OCI-LY1 (cell line): ENCODE measurements around the gene TTLL10.
"Not testable (repeated sequence)": the region's sequence is repeated elsewhere in the genome, so short reads cannot be mapped to it uniquely, and the experiment has no call there.

Experiments used
- H2AFZ ChIP-seq: fragments of 200-600 bp; sonication (generic), shearing (Covaris generic); 2 replicates; pipeline ENCODE4 v1.6.0; 2014; ENCODE audit warnings: antibody characterized with exemption, mild to moderate bottlenecking, low read length
- H3F3A ChIP-seq: fragments of 200-600 bp; sonication (generic), shearing (Covaris generic); 2 replicates; pipeline ENCODE4 v1.6.0; 2014; ENCODE audit warnings: mild to moderate bottlenecking, antibody characterized with exemption, low read length, moderate library complexity; ENCODE audit not compliant: insufficient read depth
- H3K27ac ChIP-seq: fragments of 200-600 bp; sonication (generic); 2 replicates; pipeline ENCODE4 v1.5.1; 2014; ENCODE audit warnings: low read length, mixed run types, mild to moderate bottlenecking, low read depth; ENCODE audit not compliant: poor library complexity, severe bottlenecking
- H3K27me3 ChIP-seq: fragments of 200-600 bp; sonication (generic); 2 replicates; pipeline ENCODE4 v1.6.0; 2014; ENCODE audit warnings: antibody characterized with exemption, mild to moderate bottlenecking, low read length, moderate library complexity; ENCODE audit not compliant: insufficient read depth
- H3K36me3 ChIP-seq: fragments of 200-600 bp; sonication (generic); 2 replicates; pipeline ENCODE4 v1.6.1; 2014; ENCODE audit warnings: mild to moderate bottlenecking, antibody characterized with exemption, low read length, moderate library complexity, mixed read lengths; ENCODE audit not compliant: insufficient read depth
- H3K4me1 ChIP-seq: fragments of 200-600 bp; sonication (generic); 2 replicates; pipeline ENCODE4 v1.5.1; 2014; ENCODE audit warnings: mild to moderate bottlenecking, low read length, moderate library complexity; ENCODE audit not compliant: insufficient read depth, severe bottlenecking
- H3K4me2 ChIP-seq: fragments of 200-600 bp; sonication (generic), shearing (Covaris generic); 2 replicates; pipeline ENCODE4 v1.6.1; 2014; ENCODE audit warnings: low read length
- H3K4me3 ChIP-seq: fragments of 200-600 bp; sonication (generic); 2 replicates; pipeline ENCODE4 v1.5.1; 2014; ENCODE audit warnings: low read length, low read depth, mild to moderate bottlenecking, mixed read lengths; ENCODE audit not compliant: poor library complexity, severe bottlenecking
- H3K79me2 ChIP-seq: fragments of 200-600 bp; shearing (Covaris generic); 2 replicates; pipeline ENCODE4 v1.6.1; 2016; ENCODE audit warnings: mixed run types, low read length, mixed read lengths; ENCODE audit not compliant: insufficient read depth
- H3K9ac ChIP-seq: fragments of 200-600 bp; sonication (generic), shearing (Covaris generic); 2 replicates; pipeline ENCODE4 v1.6.1; 2014; ENCODE audit warnings: mild to moderate bottlenecking, low read length, mixed read lengths
- H3K9me2 ChIP-seq: fragments of 200-600 bp; sonication (generic), shearing (Covaris generic); 2 replicates; pipeline ENCODE4 v1.6.1; 2014; ENCODE audit warnings: low read depth, mild to moderate bottlenecking, low read length, mixed read lengths
- H3K9me3 ChIP-seq: fragments of 200-600 bp; shearing (Covaris generic); 2 replicates; pipeline ENCODE4 v1.6.1; 2014; ENCODE audit warnings: low read length, mixed read lengths
- H4K20me1 ChIP-seq: fragments of 200-600 bp; sonication (generic), shearing (Covaris generic); 2 replicates; pipeline ENCODE4 v1.6.0; 2016; ENCODE audit warnings: mild to moderate bottlenecking, low read length; ENCODE audit not compliant: insufficient read depth
- CTCF ChIP-seq: fragments of 200-600 bp; sonication (generic), shearing (Covaris generic); IDR thresholded peaks from 2 replicates; pipeline ENCODE4 v1.5.1; 2017; ENCODE audit warnings: mild to moderate bottlenecking, antibody characterized with exemption, low read length, moderate library complexity, mixed read lengths
- EZH2 ChIP-seq: fragments of 200-600 bp; sonication (generic), shearing (Covaris generic); IDR thresholded peaks from 2 replicates; pipeline ENCODE4 v1.8.0; 2017; ENCODE audit warnings: borderline replicate concordance, mixed run types, mild to moderate bottlenecking, antibody characterized with exemption, low read length, moderate library complexity, mixed read lengths

Gene TTLL10

GRCh38 chr1:1150100-1150499 is 23.6 kb upstream of the TTLL10 start:
- Histone ChIP-seq H3K4me3 (no peak overlapping the region), H3K79me2 (no peaks in the 10 kb centered on the region), H3K27ac (no peak overlapping the region), H3K9me3 (no peaks in the 10 kb centered on the region), H3K36me3 (no peaks in the 10 kb centered on the region), H4K20me1 (no peaks in the 10 kb centered on the region), H3K4me1 (no peaks in the 10 kb centered on the region), H3K9me2 (no peaks in the 10 kb centered on the region), H3K4me2 (no peak overlapping the region), H3K9ac (no peak overlapping the region), H3K27me3 (peaks cover 12% of the 10 kb centered on the region; the same call in 1 of the 2 replicates), H2AFZ (no peak overlapping the region), H3F3A (no peaks in the 10 kb centered on the region)
- TF ChIP-seq EZH2 (no peak), CTCF (no peak)

- Histone ChIP-seq H3K27ac (no peak overlapping the region), H3K4me3 (no peak overlapping the region), H3K27me3 (peaks cover 15% of the 10 kb centered on the region; the same call in 1 of the 2 replicates), H2AFZ (no peak overlapping the region), H3K36me3 (no peaks in the 10 kb centered on the region), H3K79me2 (no peaks in the 10 kb centered on the region), H3K9ac (no peak overlapping the region), H3K9me2 (no peaks in the 10 kb centered on the region), H3K4me1 (no peaks in the 10 kb centered on the region), H3K4me2 (no peak overlapping the region), H3F3A (no peaks in the 10 kb centered on the region), H4K20me1 (no peaks in the 10 kb centered on the region), H3K9me3 (0 out of 2 replicates have a peak, but pooled peaks cover 2% of the 10 kb centered on the region)
- TF ChIP-seq EZH2 (no peak), CTCF (no peak)
Measured at GRCh38 chr1:1151306-1151705, 22.4 kb upstream of the TTLL10 start.

- H3K27me3 ChIP-seq, result peaks cover 12% of the 10 kb centered on the region; the same call in 1 of the 2 replicates
- H3K4me2 ChIP-seq, H3K27ac ChIP-seq, H3K4me1 ChIP-seq, H3K9me3 ChIP-seq, H3K9me2 ChIP-seq, H3F3A ChIP-seq, H3K4me3 ChIP-seq, H3K9ac ChIP-seq, H3K79me2 ChIP-seq, H3K36me3 ChIP-seq, H4K20me1 ChIP-seq, H2AFZ ChIP-seq: not testable (repeated sequence)
Measured at GRCh38 chr1:1152431-1152830, 21.2 kb upstream of the TTLL10 start.

- not testable (repeated sequence) for H3K9me3 ChIP-seq, H2AFZ ChIP-seq, H3K27ac ChIP-seq, H3K4me1 ChIP-seq, H3K4me2 ChIP-seq, H3K9me2 ChIP-seq, H4K20me1 ChIP-seq, H3K9ac ChIP-seq, H3K79me2 ChIP-seq, H3K36me3 ChIP-seq, H3K4me3 ChIP-seq, H3F3A ChIP-seq
- peaks cover 11% of the 10 kb centered on the region; the same call in 1 of the 2 replicates for H3K27me3 ChIP-seq
Measured at GRCh38 chr1:1153215-1153614, 20.5 kb upstream of the TTLL10 start.
